Nephron (organoid): ENCODE data around the gene MYO1H.
"Not testable (repeated sequence)": the region's sequence is repeated elsewhere in the genome, so short reads cannot be mapped to it uniquely, and the experiment has no call there.

Experiments
- H3K27ac Mint-ChIP-seq, 3 experiments: 2 replicates each; pipeline ENCODE4 v1.8.0; 2020; ENCODE audit warnings: mixed read lengths in 3 of 3, mild to moderate bottlenecking in 2 of 3, moderate library complexity in 1 of 3
- H3K27me3 Mint-ChIP-seq: 2 replicates; pipeline ENCODE4 v1.8.0; 2021; ENCODE audit warnings: low read depth, mild to moderate bottlenecking, moderate library complexity, mixed read lengths
- H3K36me3 Mint-ChIP-seq: 2 replicates; pipeline ENCODE4 v1.8.0; 2020; ENCODE audit warnings: low read depth, mixed read lengths
- H3K4me1 Mint-ChIP-seq: 2 replicates; pipeline ENCODE4 v1.8.0; 2020; ENCODE audit warnings: mixed read lengths
- H3K4me3 Mint-ChIP-seq, 3 experiments: 2 replicates each; pipeline ENCODE4 v1.8.0; 2020; ENCODE audit warnings: mild to moderate bottlenecking in 3 of 3, mixed read lengths in 3 of 3, moderate library complexity in 2 of 3
- H3K9me3 Mint-ChIP-seq: 2 replicates; pipeline ENCODE4 v1.8.0; 2020; ENCODE audit warnings: mixed read lengths
- CTCF ChIP-seq, 3 experiments: fragments of 200-600 bp; sonication (generic); IDR thresholded peaks; one replicate each; pipeline ENCODE4 v1.5.0; 2021; ENCODE audit warnings: antibody characterized with exemption in 3 of 3; ENCODE audit not compliant: unreplicated experiment in 3 of 3

The MYO1H gene

GRCh38 chr12:109387425-109388166, 39.9 kb downstream of the MYO1H start:
- Mint-ChIP-seq H3K36me3 (no peaks in the 10 kb centered on the region), H3K9me3 (no peaks in the 10 kb centered on the region), H3K4me1 (peaks cover 16% of the 10 kb centered on the region), H3K27me3 (peaks cover 14% of the 10 kb centered on the region), H3K27ac (no peak overlapping the region), H3K4me3 (no peak overlapping the region)
- peak; percentile 34 to 54 (median 43) for TF ChIP-seq CTCF (IDR thresholded peaks at IDR 0.05; ENCODE audit: unreplicated experiment in 3 of 3)

DNA sequence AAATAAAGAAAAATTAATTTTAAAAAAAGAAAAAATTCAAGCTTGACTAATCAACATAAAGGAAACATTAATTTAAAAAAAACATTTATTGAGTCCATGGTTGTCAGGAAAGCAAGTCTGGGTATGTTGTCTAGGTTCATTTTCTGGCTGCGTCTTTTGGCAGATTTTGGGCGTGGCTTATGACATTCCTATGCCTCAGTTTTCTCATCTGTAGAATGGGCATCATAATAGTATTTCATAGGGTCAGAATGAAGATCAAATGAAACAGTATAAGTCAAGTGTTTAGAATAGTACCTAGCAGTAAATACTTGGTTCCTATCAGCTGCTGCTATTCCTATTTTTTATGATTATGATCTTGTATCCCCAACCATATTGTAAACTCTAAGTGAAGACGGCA, 40.5 kb downstream of the MYO1H start:
- H3K27me3 Mint-ChIP-seq: peaks cover 11% of the 10 kb centered on the region
- no peak overlapping the region for H3K4me3 Mint-ChIP-seq
- H3K27ac Mint-ChIP-seq: no peak overlapping the region
- no peaks in the 10 kb centered on the region for H3K36me3 Mint-ChIP-seq
- H3K4me1 Mint-ChIP-seq: peaks cover 16% of the 10 kb centered on the region
- TF ChIP-seq CTCF (IDR thresholded peaks at IDR 0.05; ENCODE audit: unreplicated experiment in 3 of 3): no peak
- H3K9me3 Mint-ChIP-seq: no peaks in the 10 kb centered on the region

DNA sequence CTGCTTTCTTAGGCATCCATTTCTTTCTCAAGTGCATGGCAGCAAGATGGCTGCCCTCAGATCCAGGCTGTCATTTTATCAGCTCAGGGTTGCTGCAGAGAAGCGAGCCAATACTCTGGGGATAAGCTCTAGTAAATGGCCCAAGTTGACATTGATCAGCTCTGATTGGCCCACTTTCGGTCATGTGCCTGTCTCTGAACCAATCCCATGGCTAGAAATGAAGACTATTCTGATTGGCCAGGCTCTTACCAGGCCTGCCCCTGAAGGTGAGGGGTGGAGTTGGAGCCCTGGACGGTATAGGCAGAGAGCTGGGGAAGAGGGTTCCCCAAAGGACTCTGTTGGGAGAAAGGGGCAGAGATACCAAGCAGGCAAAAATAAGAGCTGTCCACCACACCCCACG, 41.4 kb downstream of the MYO1H start:
- H3K27ac Mint-ChIP-seq: no peak overlapping the region
- peaks cover 5% of the 10 kb centered on the region for H3K27me3 Mint-ChIP-seq
- no peak overlapping the region for H3K4me3 Mint-ChIP-seq
- peaks cover 16% of the 10 kb centered on the region for H3K4me1 Mint-ChIP-seq
- H3K36me3 Mint-ChIP-seq: no peaks in the 10 kb centered on the region
- H3K9me3 Mint-ChIP-seq: no peaks in the 10 kb centered on the region
- TF ChIP-seq CTCF (IDR thresholded peaks at IDR 0.05; ENCODE audit: unreplicated experiment in 3 of 3): no peak

GRCh38 chr12:109393437-109394345, 46.0 kb downstream of the MYO1H start:
- H3K27ac Mint-ChIP-seq: no peak overlapping the region
- TF ChIP-seq CTCF (IDR thresholded peaks at IDR 0.05; ENCODE audit: unreplicated experiment in 3 of 3): peak; percentile 84 to 94 (median 90)
- no peaks in the 10 kb centered on the region for H3K36me3 Mint-ChIP-seq
- H3K4me3 Mint-ChIP-seq: no peak overlapping the region
- no peaks in the 10 kb centered on the region for H3K4me1 Mint-ChIP-seq
- no peaks in the 10 kb centered on the region for H3K9me3 Mint-ChIP-seq
- peaks cover 1% of the 10 kb centered on the region for H3K27me3 Mint-ChIP-seq

DNA sequence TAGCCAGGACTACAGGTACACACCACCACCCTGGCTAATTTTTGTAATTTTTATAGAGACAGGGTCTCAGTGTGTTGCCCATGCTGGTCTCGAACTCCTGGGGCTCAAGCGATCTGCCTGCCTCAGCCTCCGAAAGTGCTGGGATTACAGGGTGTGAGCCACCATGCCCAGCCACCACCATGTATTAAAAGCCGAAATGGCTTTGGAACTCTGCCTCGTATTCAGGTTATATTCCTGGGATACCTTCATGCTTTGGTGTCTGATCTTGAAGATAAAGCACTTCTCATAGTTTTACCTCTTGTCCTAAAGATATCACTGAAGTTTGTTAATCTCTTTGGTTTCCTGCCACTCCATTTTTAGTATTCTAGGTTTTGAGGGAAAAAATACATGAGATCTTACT, 47.2 kb downstream of the MYO1H start:
- H3K27ac Mint-ChIP-seq: no peak overlapping the region
- no peaks in the 10 kb centered on the region for H3K36me3 Mint-ChIP-seq
- no peak for TF ChIP-seq CTCF (IDR thresholded peaks at IDR 0.05; ENCODE audit: unreplicated experiment in 3 of 3)
- H3K4me1 Mint-ChIP-seq: no peaks in the 10 kb centered on the region
- H3K27me3 Mint-ChIP-seq: peaks cover 5% of the 10 kb centered on the region
- no peak overlapping the region for H3K4me3 Mint-ChIP-seq
- H3K9me3 Mint-ChIP-seq: no peaks in the 10 kb centered on the region

GRCh38 chr12:109404841-109405240, 57.1 kb downstream of the MYO1H start:
- not testable (repeated sequence) for H3K9me3 Mint-ChIP-seq, H3K4me3 Mint-ChIP-seq, H3K4me1 Mint-ChIP-seq, H3K36me3 Mint-ChIP-seq, H3K27ac Mint-ChIP-seq
- H3K27me3 Mint-ChIP-seq: peaks cover 17% of the 10 kb centered on the region

GRCh38 chr12:109406147-109406546, 58.4 kb downstream of the MYO1H start:
- not testable (repeated sequence) for H3K4me1 Mint-ChIP-seq, H3K27ac Mint-ChIP-seq, H3K9me3 Mint-ChIP-seq, H3K4me3 Mint-ChIP-seq, H3K36me3 Mint-ChIP-seq
- H3K27me3 Mint-ChIP-seq: peaks cover 17% of the 10 kb centered on the region
